ENCODE results near the gene DOHH.
"Not testable (repeated sequence)": the region's sequence is repeated elsewhere in the genome, so short reads cannot be mapped to it uniquely, and the experiment has no call there.

The DOHH gene

GRCh38 chr19:3534375-3535234 is 34.1 kb upstream of the DOHH start:
- DNase-seq (ENCODE audit: low spot score) = no peak

- no peak for DNase-seq (ENCODE audit: low spot score)
Observed at GRCh38 chr19:3533563-3534216, 33.2 kb upstream of the DOHH start.

GRCh38 chr19:3533033-3533432 is 32.6 kb upstream of the DOHH start:
- no peak for DNase-seq (ENCODE audit: low spot score)

GRCh38 chr19:3532154-3532786 is 31.8 kb upstream of the DOHH start:
- DNase-seq (ENCODE audit: low spot score) = no peak

- no peak for DNase-seq (ENCODE audit: low spot score)
Observed at GRCh38 chr19:3531716-3532115, 31.2 kb upstream of the DOHH start.

- no peak for DNase-seq (ENCODE audit: low spot score)
Observed at GRCh38 chr19:3530389-3530788, 29.9 kb upstream of the DOHH start.

- DNase-seq (ENCODE audit: low spot score) = not testable (repeated sequence)
Observed at GRCh38 chr19:3529299-3529698, 28.8 kb upstream of the DOHH start.

- DNase-seq (ENCODE audit: low spot score) = no peak
Observed at GRCh38 chr19:3528539-3529211, 28.2 kb upstream of the DOHH start.

- no peak for DNase-seq (ENCODE audit: low spot score)
Observed at GRCh38 chr19:3528080-3528479, 27.6 kb upstream of the DOHH start.

GRCh38 chr19:3527238-3527910 is 26.9 kb upstream of the DOHH start:
- no peak for DNase-seq (ENCODE audit: low spot score)

- DNase-seq (ENCODE audit: low spot score) = no peak
Observed at GRCh38 chr19:3526507-3527237, 26.2 kb upstream of the DOHH start.

GRCh38 chr19:3524904-3525451 is 24.5 kb upstream of the DOHH start:
- DNase-seq (ENCODE audit: low spot score) = no peak

GRCh38 chr19:3524078-3524842 is 23.8 kb upstream of the DOHH start:
- DNase-seq (ENCODE audit: low spot score) = no peak

- no peak for DNase-seq (ENCODE audit: low spot score)
Observed at GRCh38 chr19:3523361-3524077, 23.0 kb upstream of the DOHH start.

- DNase-seq (ENCODE audit: low spot score) = no peak
Observed at GRCh38 chr19:3522421-3523360, 22.2 kb upstream of the DOHH start.

- no peak for DNase-seq (ENCODE audit: low spot score)
Observed at GRCh38 chr19:3521104-3521445, 20.6 kb upstream of the DOHH start.

- no peak for DNase-seq (ENCODE audit: low spot score)
Observed at GRCh38 chr19:3520166-3521103, 20.0 kb upstream of the DOHH start.
